CD4-positive, alpha-beta T cell treated with Interleukin-2 at 100 ng/mL for 4 hours (primary cell): ENCODE results near the gene GABRR1.

Experiments
- DNase-seq: peaks from one replicate; pipeline ENCODE4 v3.0.0-alpha.2; 2020; ENCODE audit warnings: low spot score

The GABRR1 gene

DNA sequence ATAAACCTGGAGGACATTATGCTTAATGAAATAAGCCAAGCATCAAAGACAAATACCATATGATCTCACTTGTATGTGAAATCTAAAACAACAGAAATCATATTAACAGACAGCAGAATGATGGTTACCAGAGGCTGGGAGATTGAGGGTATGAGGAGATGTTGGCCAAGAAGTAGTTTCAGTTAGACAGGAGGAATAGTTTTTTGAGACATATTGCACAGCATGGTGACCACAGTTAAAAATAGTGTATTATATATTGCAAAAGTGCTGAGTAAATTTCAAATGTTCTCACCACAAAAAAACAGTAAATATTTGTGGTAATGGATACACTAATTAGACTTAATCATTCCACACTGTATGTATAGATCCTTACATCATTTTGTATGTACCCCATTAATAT lies 1.8 kb downstream of the GABRR1 start:
- no peak for DNase-seq

DNA sequence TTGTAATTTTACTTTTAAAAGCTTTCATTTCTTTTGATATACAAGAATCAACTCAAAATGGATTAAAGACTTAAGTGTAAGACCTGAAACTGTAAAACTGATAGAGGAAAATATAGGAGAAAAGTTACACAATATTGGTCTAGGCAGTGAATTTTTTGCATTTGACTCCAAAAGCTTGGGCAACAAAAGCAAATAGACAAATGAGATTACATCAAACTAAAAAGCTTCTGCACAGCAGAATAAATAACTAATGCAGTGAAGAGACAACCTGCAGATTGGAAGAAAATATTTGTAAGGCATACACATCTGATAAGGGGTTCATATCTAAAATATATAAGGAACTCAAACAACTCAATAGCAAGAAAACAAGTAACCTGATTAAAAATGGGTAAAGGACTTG lies 3.0 kb downstream of the GABRR1 start:
- no peak for DNase-seq

DNA sequence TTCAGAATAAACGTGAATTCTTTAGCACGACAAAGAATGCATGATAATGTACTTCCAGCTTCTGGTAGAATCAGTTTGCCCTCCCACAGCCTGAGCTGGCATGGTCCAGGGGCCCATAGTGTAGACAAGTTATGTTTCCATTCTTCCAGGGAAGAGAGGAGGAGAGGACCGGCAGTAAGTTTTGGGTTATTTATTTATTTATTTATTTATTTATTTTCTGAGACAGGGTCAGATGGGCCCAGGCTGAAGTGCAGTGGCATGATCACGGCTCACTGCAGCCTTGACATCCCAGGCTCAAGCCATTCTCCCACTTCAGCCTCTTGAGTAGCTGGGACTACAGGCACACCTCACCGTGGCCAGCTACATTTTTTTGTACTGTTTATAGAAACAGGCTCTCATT lies 4.7 kb downstream of the GABRR1 start:
- no peak for DNase-seq

- no peak for DNase-seq
These were observed 7.7 kb downstream of the GABRR1 start for GRCh38 chr6:89209457-89209856.

- no peak for DNase-seq
These were observed 8.6 kb downstream of the GABRR1 start for GRCh38 chr6:89208551-89208950.

DNA sequence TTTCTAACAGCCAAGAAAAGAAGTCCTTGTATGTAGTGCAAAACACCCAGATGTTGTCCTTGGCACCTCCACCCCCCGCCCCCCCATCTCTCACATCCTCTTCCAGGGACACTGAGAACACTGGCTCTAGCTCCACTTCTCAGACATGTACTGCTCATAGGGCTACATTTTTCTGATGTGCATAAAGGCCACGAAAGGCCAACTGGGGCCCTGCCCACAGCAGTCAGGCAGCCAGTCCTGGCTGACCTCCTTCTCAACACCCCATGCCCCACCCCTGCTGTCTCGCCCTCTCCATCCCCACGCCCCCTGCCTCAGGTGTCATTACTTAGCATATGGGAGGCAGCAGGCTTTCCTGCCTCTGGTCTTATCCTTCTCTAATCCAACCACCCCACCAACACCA lies 11.3 kb downstream of the GABRR1 start:
- no peak for DNase-seq

DNA sequence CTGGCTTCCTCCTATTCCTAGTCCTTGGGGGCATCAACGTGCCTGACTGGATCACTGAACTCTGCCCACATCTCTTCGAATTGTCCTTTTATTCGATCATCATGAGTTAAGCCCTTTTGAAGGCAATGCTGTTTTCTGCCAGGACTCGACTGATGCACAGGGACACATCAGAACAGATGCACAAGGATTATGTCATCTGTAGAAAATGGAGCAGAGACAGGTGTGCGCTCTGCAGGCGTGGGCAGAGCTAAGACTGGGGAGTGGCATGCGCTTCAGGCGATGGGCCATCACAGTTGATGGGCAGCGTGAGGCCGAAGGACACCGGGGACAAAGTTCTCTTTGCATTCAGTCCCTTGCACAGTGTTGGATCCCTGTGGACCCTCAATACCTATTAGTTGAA lies 13.1 kb downstream of the GABRR1 start:
- DNase-seq, result no peak

- DNase-seq, result no peak
These were observed 16.4 kb downstream of the GABRR1 start for GRCh38 chr6:89200706-89201215.

DNA sequence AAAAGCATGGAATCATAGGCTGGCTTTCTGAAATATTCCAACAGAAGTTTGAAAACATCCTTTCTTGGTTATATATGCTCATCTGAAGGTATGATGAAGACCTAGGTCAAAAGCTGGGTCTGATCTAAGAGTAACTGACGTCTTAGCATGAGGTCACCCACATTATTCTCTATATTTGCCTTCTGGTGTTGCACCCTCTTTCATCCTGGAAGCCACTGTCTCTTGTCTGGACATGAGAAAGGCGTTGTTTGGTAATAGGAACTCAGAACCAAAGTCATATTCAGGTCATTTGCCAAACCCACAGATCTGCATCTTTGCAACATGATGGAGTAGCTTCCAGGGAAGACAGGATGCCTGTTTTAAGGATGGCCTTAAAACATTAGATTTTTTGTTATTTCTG lies 17.6 kb downstream of the GABRR1 start:
- no peak for DNase-seq

GRCh38 chr6:89198235-89198634 lies 18.9 kb downstream of the GABRR1 start:
- DNase-seq, result no peak

DNA sequence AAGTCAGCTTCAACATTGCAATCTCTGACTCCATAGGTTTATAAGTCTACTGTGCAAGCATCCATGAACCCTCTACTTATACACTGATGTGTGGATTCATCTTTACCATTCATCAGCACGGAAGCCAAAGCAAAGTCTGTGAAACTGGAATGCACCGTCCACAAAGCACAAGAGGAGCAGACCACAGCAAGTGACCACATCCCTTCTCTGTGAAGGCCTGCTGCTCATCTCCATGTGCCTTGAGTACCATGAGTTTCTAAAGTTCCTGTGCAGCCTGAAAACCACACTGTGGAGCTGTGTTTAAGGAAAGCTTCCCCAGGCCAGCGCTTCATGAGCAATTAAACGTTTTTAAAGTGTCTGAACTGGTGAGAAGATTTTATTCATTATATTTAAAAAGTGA lies 20.0 kb downstream of the GABRR1 start:
- no peak for DNase-seq

DNA sequence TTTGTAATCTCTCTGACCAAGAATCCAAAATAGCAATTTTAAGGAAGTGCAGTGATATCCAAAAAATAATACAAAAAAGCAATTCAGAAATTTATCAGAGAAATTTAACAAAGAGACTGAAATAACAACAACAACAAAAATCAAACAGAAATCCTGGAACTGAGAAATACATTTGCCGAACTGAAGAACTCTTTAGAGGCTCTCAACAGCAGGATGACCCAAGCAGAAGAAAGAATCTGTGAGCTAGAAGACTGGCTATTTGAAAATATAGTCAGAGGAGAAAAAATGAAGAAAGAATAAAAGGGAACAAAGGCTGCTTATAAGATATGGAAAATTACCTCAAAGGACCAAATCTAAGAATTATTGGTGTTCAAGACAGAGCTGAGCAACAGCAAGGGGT lies 22.6 kb downstream of the GABRR1 start:
- DNase-seq, result no peak

- no peak for DNase-seq
These were observed 26.4 kb downstream of the GABRR1 start for GRCh38 chr6:89190741-89191140.

DNA sequence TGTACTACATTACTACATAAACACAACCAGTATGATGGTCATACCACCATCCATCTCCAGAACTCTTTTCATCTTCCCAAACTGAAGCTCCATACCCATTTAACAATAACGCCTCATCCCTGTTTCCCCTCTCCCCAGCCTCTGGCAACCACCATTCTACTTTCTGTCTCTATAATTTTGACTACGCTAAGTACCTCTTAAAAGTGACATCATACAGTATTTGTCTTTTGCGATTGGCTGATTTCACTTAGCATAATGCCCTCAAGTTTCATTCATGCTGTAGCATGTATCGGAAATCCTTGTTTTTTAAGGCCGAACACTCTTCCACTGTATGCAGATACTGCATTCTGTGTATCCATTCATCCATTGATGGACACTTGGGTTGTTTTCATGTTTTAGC lies 29.7 kb downstream of the GABRR1 start:
- DNase-seq, result no peak

- DNase-seq, result no peak
These were observed 30.4 kb downstream of the GABRR1 start for GRCh38 chr6:89186762-89187161.

DNA sequence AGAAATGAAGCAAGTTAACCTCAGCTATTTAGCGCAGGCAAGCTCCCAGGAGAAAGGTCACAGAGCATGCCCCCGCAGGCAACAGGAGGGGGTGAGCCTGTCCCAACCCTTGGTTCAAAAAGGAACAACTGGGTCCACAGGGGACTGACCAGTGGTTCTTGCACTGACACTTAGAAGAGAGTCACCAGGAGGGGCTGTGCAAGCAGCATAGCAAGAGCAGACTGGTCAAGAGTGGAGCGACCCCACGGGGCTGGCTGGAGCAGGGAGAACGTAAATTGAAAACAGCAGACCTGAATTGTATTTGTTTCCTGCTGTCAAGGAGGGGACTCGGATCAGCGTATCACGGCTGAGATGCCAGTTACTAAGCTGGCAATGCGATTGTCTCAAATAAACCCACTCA lies 32.8 kb downstream of the GABRR1 start:
- DNase-seq, result no peak

GRCh38 chr6:89183294-89183693 lies 33.9 kb downstream of the GABRR1 start:
- no peak for DNase-seq

DNA sequence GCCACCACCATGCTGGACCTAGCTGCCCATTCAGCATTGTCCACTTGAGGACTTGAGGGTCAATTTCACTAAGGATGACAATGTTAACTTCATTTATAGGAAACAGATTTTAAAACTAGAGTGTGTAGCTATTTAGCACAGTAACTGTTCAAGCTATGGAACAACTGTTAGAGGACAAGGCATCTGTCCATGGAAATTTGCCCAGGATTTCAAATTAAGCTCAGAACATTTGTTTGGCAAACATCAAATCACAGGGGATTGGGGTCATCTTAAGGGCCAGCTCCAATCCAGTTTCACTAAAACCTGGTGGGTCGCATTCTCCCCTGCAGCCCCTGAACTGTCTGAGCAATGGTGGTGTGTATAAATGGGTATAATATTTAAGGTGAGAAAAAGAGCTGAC lies 36.2 kb downstream of the GABRR1 start:
- no peak for DNase-seq

- no peak for DNase-seq
These were observed 37.0 kb downstream of the GABRR1 start for GRCh38 chr6:89180112-89180511.

DNA sequence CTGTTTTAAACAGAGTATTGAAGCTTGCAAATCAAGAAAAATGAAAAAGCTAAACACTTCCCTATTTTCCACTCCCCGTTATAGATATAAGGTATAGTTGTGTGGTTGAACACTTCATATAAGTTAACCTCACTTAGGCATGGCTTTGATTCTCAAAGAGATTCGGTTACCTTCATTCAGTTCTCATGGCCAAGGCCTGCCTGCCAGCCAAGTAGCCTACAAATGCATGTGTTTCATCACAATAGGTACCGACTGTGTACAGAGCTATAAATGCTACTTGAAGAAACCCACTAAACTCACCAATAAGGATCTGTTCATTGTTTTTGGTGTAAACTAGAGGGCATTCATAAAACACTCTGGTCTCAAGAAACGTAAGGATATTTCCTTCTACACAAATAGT lies 43.5 kb downstream of the GABRR1 start:
- DNase-seq, result no peak

DNA sequence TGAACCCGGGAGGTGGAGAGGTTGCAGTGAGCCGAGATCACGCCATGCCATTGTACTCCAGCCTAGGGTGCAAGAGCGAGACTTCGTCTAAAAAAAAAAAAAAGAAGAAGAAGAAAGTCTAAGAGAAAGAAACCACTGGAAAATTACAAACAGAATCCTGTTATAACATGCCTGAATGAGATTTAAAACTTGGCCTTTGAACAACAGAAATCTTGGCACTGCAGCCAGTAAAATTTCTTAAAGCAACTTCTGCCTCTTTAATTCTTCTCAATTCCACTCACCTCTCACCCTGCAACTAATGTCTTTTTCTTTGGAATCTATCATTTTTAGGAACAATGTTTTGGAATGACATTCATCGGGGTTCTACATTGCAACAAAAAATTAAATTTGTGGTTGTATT lies 45.0 kb downstream of the GABRR1 start:
- no peak for DNase-seq

DNA sequence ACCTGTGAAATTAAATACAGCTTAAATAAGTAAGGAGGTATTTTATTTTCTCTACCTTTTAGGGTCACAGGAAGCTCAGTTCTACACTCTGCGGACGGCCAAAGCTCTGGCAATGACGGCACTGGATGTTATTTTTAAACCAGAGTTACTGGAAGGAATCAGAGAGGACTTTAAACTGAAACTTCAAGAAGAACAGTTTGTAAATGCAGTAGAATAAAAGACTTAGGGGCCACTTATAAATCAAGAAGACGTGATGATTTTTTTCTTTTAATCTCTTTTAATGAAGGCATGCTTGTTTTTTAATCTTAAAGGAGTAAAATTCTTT lies 55.1 kb downstream of the GABRR1 start:
- DNase-seq, result no peak

DNA sequence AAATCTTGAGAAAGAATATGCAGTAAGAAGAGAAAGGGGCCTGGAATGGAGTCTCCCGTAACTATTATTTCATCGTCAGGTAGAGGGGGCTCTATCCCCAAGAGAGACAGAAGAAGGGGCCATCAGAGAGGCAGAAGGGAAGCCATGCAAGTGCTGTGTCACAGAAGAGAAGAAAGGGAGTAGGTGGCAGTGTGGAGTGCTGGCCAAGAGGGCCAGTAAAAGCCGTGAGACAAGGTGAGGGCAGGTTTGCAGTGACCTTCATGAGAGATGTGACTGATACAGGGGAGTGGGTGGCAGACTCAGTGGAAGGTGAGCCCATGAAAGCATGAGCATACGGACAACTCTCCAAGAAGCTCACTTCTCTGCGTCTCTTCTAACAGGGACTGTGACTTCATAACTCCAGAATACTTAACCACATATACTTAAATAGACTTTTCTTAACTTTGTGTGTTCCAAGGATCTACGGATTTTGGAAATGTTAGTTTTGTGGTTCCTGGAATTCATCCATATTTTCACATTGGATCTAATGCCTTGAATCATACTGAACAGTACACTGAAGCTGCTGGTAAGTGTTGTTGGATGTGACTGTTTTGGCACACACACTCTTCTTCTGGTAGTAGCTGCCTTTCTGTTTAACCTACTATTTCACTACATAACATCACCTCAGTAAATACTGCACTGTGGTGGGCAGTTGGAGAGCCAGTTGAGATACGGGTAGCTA lies 55.7 kb downstream of the GABRR1 start:
- no peak for DNase-seq

DNA sequence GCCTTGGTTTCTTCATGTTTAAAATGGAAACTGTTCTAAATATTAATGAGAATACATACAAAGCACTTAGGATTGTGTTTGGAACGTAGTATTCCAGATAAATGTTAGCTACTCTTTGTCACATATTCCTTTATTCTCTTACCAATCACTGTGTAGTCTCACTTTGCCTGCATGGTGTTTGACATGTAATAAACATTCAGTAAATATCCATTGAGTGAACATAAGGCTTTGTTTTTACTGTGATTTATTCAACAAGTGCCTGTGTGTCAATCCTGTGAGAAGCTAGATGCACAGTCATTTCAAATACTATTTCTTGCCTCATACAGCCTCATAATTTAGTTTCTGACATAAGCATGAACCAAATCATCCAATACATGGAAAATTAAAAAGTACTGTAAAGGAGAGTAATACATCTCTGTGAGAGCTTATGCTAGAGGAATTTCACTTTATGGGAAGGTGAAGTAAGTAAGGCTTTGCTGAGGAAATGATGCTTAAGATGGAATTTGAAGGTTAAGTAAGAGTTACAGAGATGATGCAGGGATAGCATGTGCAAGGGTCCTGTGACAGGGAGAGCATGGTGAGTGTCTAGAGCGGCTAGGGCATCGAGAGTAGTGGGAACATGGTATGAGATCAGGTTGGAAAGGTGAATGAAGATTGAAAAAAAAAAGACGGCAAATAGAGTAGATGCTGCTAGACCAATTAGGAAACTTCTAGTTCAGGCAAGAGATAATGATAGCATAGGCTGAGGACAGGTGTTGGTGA lies 56.6 kb downstream of the GABRR1 start:
- DNase-seq, result no peak
